Retinal pigment epithelial cell (primary cell): ENCODE results near the gene FNDC10.

Experiments
- DNase-seq: peaks from one replicate; pipeline ENCODE4 v3.0.0-alpha.2; 2010; ENCODE audit warnings: low read depth
- H3K4me3 ChIP-seq: 2 replicates; pipeline ENCODE4 v1.5.1; 2011; ENCODE audit warnings: mild to moderate bottlenecking, low read length, control low read depth, moderate library complexity
- TF ChIP-seq, protein P1 (sequence below): conservative IDR thresholded peaks from 2 replicates; pipeline ENCODE4 v1.5.1; 2011; ENCODE audit warnings: low read depth, low read length, control low read depth, inconsistent platforms

FNDC10 gene

DNA sequence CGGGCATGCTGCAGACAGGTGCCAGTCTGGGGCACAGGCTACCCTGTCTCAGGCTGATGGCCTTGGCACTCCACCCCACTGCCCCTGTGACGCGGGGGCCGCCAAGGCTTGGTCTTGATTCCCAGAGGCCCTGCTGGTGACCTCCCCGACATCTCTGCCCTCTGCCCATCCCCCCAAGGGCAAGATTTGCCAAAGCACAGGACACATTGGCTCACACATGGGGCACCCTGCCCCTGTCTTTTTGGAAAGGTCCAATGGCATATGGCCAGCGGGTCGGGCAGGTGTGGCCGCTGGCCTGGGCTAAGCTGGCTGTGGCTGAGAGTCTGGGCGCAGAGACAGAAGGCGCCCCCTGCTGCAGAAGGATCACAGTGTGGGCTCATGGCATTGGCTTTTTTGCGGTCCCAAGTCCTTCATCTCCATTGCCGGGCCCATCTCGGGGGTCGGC lies 20.0 kb upstream of the FNDC10 start:
- DNase-seq: no peak
- TF ChIP-seq, protein P1, sequence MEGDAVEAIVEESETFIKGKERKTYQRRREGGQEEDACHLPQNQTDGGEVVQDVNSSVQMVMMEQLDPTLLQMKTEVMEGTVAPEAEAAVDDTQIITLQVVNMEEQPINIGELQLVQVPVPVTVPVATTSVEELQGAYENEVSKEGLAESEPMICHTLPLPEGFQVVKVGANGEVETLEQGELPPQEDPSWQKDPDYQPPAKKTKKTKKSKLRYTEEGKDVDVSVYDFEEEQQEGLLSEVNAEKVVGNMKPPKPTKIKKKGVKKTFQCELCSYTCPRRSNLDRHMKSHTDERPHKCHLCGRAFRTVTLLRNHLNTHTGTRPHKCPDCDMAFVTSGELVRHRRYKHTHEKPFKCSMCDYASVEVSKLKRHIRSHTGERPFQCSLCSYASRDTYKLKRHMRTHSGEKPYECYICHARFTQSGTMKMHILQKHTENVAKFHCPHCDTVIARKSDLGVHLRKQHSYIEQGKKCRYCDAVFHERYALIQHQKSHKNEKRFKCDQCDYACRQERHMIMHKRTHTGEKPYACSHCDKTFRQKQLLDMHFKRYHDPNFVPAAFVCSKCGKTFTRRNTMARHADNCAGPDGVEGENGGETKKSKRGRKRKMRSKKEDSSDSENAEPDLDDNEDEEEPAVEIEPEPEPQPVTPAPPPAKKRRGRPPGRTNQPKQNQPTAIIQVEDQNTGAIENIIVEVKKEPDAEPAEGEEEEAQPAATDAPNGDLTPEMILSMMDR: peak; percentile 35
- no peak overlapping the region for H3K4me3 ChIP-seq

DNA sequence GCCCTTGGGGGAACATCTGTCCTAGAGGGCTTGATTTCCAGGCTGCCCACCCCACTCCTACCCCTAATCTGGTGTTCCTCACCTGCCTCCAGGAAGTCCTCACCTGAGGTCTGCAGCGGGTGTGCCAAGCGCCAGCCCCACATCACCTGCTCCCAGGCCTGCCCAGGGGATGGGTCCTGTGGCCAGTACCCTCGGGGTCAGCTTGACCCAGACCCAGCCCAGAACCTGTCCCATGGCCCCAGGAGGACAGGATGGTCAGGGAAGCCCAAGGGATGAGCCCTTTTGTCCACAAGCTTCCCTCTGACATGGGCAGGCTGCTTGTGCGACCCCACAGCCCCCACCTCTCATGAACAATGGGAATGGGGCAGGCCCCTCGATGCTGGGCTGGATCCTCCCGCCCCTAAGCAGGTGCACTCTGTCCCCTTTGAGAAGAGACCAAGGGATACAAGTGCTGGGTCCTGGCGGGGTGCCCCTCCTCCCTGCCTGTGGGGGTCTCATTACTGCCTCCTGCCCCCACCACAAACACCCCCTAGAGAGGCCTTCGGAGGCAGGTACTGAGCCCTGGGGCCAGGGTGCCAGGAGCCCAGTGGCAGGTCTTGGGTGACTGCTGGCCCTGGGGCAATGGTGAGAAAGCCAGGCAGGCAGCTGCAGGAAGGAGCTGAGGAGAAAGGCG lies 18.6 kb upstream of the FNDC10 start:
- DNase-seq: no peak
- H3K4me3 ChIP-seq: no peak overlapping the region
- TF ChIP-seq, protein P1: no peak

DNA sequence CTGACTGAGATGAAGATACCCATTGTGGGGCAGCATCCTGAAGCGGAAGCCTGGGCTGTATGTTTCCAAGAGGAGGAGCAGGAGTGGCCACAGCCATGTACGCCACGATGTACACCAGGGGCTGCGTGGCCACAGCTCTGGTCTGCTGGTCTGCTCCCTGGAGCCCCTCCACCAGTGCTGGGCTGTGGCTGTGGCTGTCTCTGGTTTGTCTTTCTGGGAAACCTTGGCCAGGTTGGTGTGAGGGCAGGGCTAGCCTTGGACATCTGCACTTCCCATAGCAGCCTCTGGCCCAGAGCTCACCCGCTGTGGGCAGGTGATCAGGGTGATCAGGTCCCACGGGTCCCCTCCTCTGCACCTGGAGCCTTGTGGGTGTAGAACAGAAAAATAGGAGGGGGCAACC lies 18.0 kb upstream of the FNDC10 start:
- TF ChIP-seq, protein P1: no peak
- no peak for DNase-seq
- H3K4me3 ChIP-seq: no peak overlapping the region

DNA sequence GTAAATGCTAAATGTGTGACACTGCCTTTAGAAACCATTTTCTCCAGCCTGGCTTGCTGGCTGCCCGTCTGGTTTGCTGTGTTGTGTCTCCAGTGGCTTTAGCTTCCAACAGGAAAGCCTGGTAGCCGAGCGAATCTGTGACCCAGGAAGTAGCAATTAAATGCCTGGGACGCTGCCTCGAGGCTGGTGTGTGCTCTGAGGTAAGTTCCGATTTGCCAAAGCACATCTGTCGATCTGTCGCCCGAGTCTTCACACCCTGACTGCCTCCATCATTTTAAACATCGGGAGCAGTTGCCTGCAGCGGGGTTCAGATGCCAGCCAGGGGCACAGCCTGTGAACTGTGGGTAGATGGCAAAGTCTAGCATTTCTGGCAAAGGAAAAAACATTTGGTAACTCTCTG lies 17.6 kb upstream of the FNDC10 start:
- TF ChIP-seq, protein P1: no peak
- no peak for DNase-seq
- no peak overlapping the region for H3K4me3 ChIP-seq

DNA sequence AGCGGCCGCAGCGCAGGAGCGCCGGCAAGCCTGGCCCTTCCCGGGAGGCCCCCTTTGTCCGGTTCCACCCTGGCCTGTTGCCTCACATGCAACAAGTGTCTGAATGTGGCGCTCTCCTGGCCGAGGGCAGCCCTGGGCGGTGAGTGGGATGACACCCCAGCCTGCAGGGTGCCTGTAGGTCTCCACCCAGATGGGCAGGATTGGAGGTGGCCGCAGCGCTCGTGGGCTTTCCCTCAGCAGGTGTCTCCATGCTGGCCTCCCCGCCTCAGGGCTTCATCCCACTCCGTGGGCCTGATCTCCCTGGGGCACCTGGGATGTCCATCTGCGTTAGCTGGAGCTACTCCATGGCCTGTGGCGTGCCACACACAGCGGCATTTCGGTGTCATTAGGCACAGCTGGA lies 16.9 kb upstream of the FNDC10 start:
- H3K4me3 ChIP-seq: peak overlapping the region; percentile 63
- DNase-seq: no peak
- TF ChIP-seq, protein P1: no peak

DNA sequence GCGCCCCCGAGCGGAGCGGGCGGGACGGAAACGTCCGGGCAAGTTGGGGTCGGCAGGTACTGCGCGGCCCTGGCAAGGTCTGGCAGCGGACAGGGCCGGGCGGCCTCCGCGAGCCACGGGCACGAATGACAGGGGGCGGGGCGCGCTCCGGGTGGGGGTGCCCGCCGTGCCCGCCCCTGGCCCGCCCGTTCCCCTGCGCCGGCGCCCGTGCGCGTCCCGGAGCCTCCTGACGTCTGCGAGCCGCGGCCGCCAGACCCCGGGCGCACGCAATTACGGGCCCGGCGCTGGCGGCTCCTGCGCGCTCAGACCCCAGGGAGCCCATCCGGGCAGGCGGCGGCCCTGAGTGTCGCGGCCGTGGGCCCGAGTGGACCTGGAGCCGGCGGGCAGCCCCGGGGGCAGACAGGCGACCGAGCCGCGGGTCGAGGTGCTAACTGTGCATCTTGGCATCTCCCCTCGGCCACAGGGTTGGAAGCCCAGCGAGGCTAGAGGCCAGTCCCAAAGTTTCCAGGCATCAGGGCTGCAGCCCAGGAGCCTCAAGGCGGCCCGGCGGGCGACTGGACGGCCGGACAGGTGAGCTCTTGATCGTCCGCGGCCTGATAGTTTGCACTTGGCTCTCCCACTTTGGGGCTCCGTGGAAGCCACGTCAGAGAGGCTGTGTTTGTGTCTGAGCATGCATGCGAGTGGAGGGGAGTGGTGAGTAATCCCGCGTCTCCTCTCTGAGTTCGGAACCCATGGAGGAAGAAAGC lies 16.3 kb upstream of the FNDC10 start:
- TF ChIP-seq, protein P1: no peak
- peak overlapping the region; percentile 63 for H3K4me3 ChIP-seq
- DNase-seq: no peak
